Omental fat pad (tissue), 4 donors: ENCODE data around the gene C9orf50. TPM values are rescaled to one million over a fixed set of nuclear protein-coding genes. Genes with fewer than 3 reads are reported as not detected.

Source experiments
- ATAC-seq: fragments of 150-250 bp; one replicate; pipeline ENCODE4 v1.9.1; 2016; ENCODE audit warnings: mild to moderate bottlenecking, moderate library complexity; ENCODE audit not compliant: low FRiP score
- DNase-seq: peaks from one replicate; pipeline ENCODE4 v3.0.0-alpha.2; 2019; ENCODE audit warnings: low spot score
- total RNA-seq, 4 donors: library from RNA; depleted of rRNA; stranded (reverse); fragments of >200 nt; gene quantifications; one replicate each; pipeline ENCODE4 v1.1.0, GENCODE V29; 2016
- TF ChIP-seq, protein P1 (sequence below), 3 donors: fragments of 450-650 bp; IDR thresholded peaks; one replicate each; pipeline ENCODE4 v1.5.1; 2016 to 2017; ENCODE audit warnings: antibody characterized with exemption in 3 of 3, mild to moderate bottlenecking in 3 of 3, moderate library complexity in 2 of 3

Gene C9orf50
- total RNA-seq, 4 donors from 2014 or later = not detected

DNA sequence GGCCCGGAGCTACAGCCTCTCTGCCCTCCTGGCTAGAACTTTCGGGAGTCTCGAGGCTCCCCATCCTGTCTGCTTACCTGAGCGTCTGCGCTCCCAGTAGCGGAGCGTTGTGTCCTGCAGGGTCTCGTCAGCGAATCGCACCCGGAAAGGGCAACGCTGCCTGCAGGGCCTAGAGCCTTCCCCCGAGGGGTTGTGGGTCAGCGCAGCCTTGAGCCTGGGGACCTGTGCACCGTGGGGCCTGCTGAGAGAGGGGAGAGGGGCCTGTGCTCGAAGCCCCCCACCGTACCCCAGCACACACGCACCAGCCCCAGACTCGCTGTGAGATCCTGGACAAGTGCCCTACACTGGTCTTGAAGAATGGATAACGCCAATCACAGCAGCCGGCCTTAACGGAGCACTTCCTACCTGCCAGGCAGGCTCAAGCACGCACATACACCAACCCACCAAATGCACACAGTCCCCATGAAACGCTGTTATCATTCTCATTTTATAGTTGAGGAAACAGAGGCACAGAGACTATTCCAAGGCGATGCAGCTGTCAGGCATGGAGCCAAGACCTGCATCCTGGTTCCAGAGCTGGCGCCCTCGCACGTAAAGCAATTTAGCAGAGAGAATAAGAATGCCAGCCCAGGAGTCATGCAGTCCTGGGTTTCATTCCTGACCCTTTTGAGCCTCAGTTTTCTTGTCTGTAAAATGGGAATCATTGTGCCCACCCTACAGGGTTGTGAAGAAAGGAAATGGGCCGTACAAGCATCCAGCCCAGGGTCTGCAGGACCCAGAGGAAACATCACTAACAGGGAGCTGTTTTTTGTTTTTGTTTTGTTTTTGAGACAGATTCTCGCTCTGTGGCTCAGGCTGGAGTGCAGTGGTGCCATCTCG, 5.3 kb downstream of the C9orf50 start:
- TF ChIP-seq, protein P1, sequence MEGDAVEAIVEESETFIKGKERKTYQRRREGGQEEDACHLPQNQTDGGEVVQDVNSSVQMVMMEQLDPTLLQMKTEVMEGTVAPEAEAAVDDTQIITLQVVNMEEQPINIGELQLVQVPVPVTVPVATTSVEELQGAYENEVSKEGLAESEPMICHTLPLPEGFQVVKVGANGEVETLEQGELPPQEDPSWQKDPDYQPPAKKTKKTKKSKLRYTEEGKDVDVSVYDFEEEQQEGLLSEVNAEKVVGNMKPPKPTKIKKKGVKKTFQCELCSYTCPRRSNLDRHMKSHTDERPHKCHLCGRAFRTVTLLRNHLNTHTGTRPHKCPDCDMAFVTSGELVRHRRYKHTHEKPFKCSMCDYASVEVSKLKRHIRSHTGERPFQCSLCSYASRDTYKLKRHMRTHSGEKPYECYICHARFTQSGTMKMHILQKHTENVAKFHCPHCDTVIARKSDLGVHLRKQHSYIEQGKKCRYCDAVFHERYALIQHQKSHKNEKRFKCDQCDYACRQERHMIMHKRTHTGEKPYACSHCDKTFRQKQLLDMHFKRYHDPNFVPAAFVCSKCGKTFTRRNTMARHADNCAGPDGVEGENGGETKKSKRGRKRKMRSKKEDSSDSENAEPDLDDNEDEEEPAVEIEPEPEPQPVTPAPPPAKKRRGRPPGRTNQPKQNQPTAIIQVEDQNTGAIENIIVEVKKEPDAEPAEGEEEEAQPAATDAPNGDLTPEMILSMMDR (IDR thresholded peaks at IDR 0.05) = no peak
- ATAC-seq (no peak), DNase-seq (no peak)

DNA sequence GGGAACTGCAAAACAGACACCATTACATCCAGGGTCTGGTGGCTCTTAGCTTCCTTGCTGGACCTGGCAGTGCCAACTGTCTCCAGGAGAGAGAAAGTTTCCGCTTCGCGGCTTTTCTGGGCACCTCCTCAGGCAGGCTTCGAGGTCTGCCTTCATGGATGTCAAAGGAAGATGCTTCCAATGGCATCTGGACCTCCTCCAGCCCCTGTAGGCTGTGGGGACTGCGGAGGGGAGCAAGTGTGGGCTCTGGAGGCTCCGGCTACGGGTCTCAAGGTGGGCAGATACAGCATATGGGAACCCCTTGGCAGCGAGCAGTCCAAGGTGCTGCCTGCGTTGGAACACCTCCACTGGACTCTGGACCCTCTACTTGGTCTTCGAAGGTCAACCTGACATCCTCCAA, 6.0 kb downstream of the C9orf50 start:
- ATAC-seq = no peak
- TF ChIP-seq, protein P1 (IDR thresholded peaks at IDR 0.05) = no peak
- DNase-seq = no peak

DNA sequence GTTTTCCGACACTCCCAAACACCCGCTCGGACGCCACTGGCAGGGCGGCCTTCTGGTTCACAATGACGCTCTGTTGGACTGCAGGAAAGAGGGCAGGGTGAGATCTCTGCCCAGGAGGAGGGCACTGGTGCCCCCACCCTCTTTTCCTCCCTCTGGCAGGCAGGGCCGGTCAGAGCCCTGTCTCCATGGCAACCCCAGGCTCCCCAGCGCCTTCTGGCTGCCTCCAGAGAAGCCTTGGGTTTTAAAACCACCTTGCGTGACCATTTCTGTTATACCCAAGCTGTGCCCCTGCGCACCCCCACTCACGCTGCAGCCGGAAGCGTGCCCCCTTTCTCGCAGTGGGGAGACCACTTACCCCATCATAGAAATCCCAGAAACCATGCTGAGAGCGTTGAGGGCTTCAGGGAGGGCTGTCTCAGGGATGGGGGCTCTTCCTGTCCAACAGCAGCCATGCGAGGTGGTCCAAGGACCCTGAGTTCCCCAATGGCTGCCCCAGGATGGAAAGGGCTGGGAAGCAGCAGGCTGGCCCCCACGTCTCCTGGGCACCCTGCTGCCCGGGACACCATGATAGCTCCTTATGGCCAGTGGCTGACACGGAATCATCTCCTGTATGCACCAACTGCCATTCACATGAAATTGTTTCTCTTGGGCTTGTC, 7.3 kb downstream of the C9orf50 start:
- ATAC-seq = no peak
- no peak for DNase-seq
- TF ChIP-seq, protein P1 (IDR thresholded peaks at IDR 0.05) = no peak

DNA sequence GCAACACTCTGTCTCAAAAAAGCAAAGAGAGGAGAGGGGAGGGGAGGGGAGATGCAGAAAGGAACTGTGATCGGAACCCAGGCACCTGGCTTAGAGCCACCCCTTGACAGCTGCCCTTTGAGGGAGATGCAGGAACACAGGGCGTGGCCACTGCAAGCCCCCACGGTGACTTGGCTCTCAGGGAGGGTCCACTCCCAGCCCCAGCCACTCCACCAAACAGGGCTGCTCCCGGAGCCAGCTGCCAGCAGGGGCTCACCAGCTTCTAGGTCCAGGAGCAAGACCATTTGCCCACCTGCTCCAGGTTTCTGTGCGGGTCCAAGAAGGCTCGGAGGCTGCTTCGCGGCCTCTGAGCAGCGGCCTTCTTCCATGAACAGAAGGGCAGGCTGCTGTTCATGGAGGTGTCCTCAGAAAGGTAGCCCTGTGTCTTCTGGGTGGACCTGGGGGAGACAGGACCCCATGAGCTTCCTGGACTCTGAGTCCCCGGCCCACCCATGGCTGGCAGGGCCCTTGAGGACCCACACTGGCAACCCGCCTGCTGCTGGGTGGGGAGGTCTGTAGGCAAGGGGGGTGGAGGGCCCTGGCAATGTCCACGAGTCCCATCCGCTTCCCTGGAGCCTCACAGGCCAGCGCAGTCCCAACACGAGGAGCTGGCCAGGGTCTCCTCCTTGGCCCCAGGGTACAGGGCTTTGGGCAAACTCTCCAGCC, 7.9 kb downstream of the C9orf50 start:
- no peak for DNase-seq
- TF ChIP-seq, protein P1 (IDR thresholded peaks at IDR 0.05) = no peak
- ATAC-seq = no peak

DNA sequence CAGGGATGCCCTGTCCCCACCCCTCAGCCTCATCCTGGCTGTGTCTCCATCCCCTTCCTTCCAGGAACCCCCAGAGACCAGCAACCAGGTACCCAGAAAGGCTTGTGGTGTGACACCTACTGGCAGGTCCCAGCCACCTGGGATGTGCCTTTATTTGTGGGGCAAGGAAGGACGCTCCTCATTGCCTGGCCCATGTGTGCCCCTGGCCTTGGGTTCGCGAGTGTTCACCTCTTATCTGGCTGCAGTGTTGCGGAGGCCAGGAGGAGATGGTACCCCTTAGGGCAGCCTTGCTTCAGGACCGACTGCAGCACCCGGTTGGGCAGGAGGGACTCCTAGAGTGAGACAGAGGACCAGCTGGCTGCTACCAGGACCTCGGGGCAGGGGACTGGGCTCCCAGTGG, 8.8 kb downstream of the C9orf50 start:
- TF ChIP-seq, protein P1 (IDR thresholded peaks at IDR 0.05) = no peak
- DNase-seq (no peak), ATAC-seq (no peak)

DNA sequence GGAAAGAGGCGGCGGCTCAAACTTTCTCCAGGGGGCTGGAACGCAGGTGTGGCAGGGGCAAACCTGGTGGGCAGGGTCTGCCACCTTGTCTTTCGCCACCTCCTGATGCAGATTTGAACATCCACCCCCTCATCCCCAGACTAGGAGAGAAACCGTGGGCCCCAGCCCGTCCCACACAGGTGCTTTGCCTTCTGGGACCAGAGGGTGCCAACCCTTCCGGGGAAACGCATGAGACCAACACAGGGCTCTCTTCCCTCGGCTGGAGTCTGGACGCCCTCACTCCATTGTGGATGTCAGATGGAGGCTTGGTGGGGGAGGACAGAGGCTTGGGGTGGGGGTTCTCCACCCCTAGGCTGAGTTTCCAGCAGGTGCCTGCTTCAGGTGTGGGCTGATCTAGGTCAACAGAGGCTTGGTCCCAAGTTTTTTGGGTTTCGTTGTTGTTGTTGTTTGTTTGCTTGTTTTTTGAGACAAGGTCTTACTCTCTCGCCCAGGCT, 9.5 kb downstream of the C9orf50 start:
- TF ChIP-seq, protein P1 (IDR thresholded peaks at IDR 0.05) = no peak
- ATAC-seq (no peak), DNase-seq (no peak)
